C4-2B (cell line): ENCODE measurements around the gene CSMD2.

Experiments used
- ZFX ChIP-seq: fragments of 450-650 bp; IDR thresholded peaks from 2 replicates; pipeline ENCODE4 v1.6.1; 2017
- TF ChIP-seq, protein P1 (sequence below): fragments of 450-650 bp; conservative IDR thresholded peaks from 2 replicates; pipeline ENCODE4 v1.5.1; 2017; ENCODE audit warnings: mild to moderate bottlenecking

DNA sequence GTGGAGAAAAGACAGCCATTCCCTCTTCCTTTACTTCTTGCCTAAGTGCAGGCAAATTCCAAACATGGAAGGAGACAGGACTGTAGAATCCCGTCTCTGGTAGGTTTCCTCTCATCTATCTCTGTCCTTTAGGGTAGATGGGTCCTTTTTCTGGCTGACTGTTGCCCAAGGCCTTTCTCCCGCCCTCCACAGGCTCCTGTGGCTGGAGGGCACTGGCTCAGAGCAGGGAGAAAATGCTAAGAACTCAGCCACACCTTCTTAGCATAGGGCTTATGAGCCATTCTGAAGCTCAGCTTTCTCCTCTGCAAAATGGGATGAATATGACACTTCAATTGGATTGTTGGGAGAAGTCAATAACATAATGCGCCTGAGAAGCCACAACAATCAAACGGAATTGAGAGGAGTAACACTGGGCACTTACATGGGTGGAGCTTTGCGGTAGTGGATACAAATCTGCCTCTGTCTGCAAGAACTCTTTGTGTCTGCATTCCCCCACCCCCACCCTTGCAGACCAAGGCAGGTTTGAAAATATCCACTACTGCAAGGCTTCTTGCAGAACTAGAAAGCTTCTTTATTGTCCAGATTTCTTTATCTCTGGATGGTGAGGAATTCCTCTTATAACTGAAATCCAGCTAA is 94.7 kb downstream of the CSMD2 start:
- TF ChIP-seq, protein P1, sequence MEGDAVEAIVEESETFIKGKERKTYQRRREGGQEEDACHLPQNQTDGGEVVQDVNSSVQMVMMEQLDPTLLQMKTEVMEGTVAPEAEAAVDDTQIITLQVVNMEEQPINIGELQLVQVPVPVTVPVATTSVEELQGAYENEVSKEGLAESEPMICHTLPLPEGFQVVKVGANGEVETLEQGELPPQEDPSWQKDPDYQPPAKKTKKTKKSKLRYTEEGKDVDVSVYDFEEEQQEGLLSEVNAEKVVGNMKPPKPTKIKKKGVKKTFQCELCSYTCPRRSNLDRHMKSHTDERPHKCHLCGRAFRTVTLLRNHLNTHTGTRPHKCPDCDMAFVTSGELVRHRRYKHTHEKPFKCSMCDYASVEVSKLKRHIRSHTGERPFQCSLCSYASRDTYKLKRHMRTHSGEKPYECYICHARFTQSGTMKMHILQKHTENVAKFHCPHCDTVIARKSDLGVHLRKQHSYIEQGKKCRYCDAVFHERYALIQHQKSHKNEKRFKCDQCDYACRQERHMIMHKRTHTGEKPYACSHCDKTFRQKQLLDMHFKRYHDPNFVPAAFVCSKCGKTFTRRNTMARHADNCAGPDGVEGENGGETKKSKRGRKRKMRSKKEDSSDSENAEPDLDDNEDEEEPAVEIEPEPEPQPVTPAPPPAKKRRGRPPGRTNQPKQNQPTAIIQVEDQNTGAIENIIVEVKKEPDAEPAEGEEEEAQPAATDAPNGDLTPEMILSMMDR = no peak
- no peak for TF ChIP-seq ZFX
